ENCODE data around the gene OR6B2.
A peak's percentile ranks its signal among the peaks of the same experiment; 100 is the strongest.

DNA sequence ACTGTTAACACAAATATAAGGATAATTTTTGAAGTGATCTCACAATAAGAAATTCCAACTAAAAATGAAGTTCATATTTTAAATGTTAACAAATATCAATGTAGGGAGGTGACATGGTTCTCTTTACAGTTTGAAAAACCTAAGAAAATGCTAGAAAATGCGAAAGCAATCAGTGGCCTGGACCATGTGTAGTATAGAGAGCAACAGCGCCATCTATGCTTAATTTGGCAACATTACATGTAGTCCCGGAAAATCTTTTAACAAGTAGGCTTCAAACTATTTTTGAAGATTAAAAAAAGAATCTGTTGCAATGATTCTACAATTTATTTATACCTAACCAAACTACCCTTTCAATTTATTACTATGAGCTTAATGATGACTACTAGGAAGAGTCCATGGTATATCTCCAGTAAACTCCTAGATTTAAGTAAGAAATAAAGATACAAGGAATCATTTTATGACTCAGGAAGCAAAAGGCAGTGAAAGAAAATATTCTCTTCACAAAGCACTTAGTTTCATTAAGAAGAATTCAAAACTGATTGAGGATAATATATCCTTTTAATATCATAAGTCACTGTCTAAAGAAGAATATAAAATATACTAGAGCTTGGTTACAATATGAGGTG, 38.4 kb downstream of the OR6B2 start:
- no peak for TF ChIP-seq FOS (IDR thresholded peaks at IDR 0.05; ENCODE audit: low read depth, low read length)
- TF ChIP-seq, protein P1, sequence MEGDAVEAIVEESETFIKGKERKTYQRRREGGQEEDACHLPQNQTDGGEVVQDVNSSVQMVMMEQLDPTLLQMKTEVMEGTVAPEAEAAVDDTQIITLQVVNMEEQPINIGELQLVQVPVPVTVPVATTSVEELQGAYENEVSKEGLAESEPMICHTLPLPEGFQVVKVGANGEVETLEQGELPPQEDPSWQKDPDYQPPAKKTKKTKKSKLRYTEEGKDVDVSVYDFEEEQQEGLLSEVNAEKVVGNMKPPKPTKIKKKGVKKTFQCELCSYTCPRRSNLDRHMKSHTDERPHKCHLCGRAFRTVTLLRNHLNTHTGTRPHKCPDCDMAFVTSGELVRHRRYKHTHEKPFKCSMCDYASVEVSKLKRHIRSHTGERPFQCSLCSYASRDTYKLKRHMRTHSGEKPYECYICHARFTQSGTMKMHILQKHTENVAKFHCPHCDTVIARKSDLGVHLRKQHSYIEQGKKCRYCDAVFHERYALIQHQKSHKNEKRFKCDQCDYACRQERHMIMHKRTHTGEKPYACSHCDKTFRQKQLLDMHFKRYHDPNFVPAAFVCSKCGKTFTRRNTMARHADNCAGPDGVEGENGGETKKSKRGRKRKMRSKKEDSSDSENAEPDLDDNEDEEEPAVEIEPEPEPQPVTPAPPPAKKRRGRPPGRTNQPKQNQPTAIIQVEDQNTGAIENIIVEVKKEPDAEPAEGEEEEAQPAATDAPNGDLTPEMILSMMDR (conservative IDR thresholded peaks at IDR 0.05; ENCODE audit: low read depth, low read length) = peak; percentile 87
- TF ChIP-seq MXI1 (IDR thresholded peaks at IDR 0.05; ENCODE audit: borderline replicate concordance, low read depth, low read length) = no peak
- peak; percentile 83 for TF ChIP-seq RAD21 (IDR thresholded peaks at IDR 0.05; ENCODE audit: low read length)
- no peak for TF ChIP-seq POLR2A (IDR thresholded peaks at IDR 0.05; ENCODE audit: low read depth, low read length)
- no peak for TF ChIP-seq CEBPB (IDR thresholded peaks at IDR 0.05; ENCODE audit: low read depth, low read length)
- no peak for TF ChIP-seq MAFK (IDR thresholded peaks at IDR 0.05; ENCODE audit: low read depth, low read length)
- no peak for TF ChIP-seq BHLHE40 (IDR thresholded peaks at IDR 0.05; ENCODE audit: low read depth, low read length)
- no peak for TF ChIP-seq RFX5 (IDR thresholded peaks at IDR 0.05; ENCODE audit: low read depth, low read length)
- TF ChIP-seq SMC3 (IDR thresholded peaks at IDR 0.05; ENCODE audit: low read depth, low read length) = peak; percentile 48; the same call in 1 of the 2 replicates
- TF ChIP-seq, protein P2, sequence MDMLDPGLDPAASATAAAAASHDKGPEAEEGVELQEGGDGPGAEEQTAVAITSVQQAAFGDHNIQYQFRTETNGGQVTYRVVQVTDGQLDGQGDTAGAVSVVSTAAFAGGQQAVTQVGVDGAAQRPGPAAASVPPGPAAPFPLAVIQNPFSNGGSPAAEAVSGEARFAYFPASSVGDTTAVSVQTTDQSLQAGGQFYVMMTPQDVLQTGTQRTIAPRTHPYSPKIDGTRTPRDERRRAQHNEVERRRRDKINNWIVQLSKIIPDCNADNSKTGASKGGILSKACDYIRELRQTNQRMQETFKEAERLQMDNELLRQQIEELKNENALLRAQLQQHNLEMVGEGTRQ (IDR thresholded peaks at IDR 0.05; ENCODE audit: low read depth, low read length) = no peak
- no peak for TF ChIP-seq CHD1 (IDR thresholded peaks at IDR 0.05; ENCODE audit: low read depth, low read length)
